Measurements from ENCODE around the gene FFAR3. TPM values are rescaled to one million over a fixed set of nuclear protein-coding genes. Genes with fewer than 3 reads are reported as not detected.

FFAR3 gene
- total and polyA plus RNA-seq, 2 donors (not counting 3 experiments of a cell fraction or from before 2014, with no cell fraction given): not detected

GRCh38 chr19:35383536-35383935 is 25.3 kb downstream of the FFAR3 start:
- Histone ChIP-seq H3K9me1 (replicated peaks; ENCODE audit: control insufficient read depth, extremely low read depth, insufficient read depth, low read length) (no peaks in the 10 kb centered on the region), H3K36me3 (ENCODE audit: control insufficient read depth in 2 of 2, extremely low read depth in 1 of 2, insufficient read depth in 2 of 2, low read length in 2 of 2) (no peaks in the 10 kb centered on the region), H3K27ac (ENCODE audit: insufficient read depth, low read depth, low read length) (no peak overlapping the region), H2AFZ (ENCODE audit: low read depth, low read length) (no peak overlapping the region), H3K9me3 (replicated peaks; ENCODE audit: control insufficient read depth, insufficient read depth, low read length) (no peaks in the 10 kb centered on the region), H3K4me1 (ENCODE audit: control insufficient read depth, extremely low read depth, insufficient read depth, low read length) (no peaks in the 10 kb centered on the region), H3K9ac (replicated peaks; ENCODE audit: extremely low read depth, insufficient read depth, low read length) (no peak overlapping the region), H4K20me1 (replicated peaks; ENCODE audit: control insufficient read depth, extremely low read depth, insufficient read depth, low read length) (no peaks in the 10 kb centered on the region), H3K4me3 (replicated peaks in 1 of 3; ENCODE audit: insufficient read depth in 1 of 3, low read depth in 1 of 3, low read length in 3 of 3) (no peak overlapping the region), H3K27me3 (ENCODE audit: control insufficient read depth in 2 of 2, insufficient read depth in 2 of 2, low read length in 2 of 2) (no peaks in the 10 kb centered on the region), H3K79me2 (ENCODE audit: control insufficient read depth, insufficient read depth, low read length) (no peaks in the 10 kb centered on the region), H3K4me2 (ENCODE audit: insufficient read depth, low read length) (no peak overlapping the region)
- no TSS peak for BruUV-seq (replicated peaks)
- CTCF ChIA-PET: no interaction called here
- POLR2A ChIA-PET: no interaction called here
- TF ChIP-seq CTCF (IDR thresholded peaks at IDR 0.05; ENCODE audit: extremely low read depth in 1 of 2, insufficient read depth in 1 of 2, low read depth in 1 of 2, low read length in 2 of 2) (no peak), FOS (IDR thresholded peaks at IDR 0.05; ENCODE audit: borderline replicate concordance, insufficient read depth, low read length) (no peak)
- DNase-seq (ENCODE audit: low read depth, low spot score) (no peak), FAIRE-seq (no peak)
- dilution Hi-C loops (cut with MboI; ENCODE audit: extremely low pct_ligation_motif_present, low sequenced_read_pairs) (no loop called here), intact Hi-C loops (cut with micrococcal nuclease) (no loop called here)

DNA sequence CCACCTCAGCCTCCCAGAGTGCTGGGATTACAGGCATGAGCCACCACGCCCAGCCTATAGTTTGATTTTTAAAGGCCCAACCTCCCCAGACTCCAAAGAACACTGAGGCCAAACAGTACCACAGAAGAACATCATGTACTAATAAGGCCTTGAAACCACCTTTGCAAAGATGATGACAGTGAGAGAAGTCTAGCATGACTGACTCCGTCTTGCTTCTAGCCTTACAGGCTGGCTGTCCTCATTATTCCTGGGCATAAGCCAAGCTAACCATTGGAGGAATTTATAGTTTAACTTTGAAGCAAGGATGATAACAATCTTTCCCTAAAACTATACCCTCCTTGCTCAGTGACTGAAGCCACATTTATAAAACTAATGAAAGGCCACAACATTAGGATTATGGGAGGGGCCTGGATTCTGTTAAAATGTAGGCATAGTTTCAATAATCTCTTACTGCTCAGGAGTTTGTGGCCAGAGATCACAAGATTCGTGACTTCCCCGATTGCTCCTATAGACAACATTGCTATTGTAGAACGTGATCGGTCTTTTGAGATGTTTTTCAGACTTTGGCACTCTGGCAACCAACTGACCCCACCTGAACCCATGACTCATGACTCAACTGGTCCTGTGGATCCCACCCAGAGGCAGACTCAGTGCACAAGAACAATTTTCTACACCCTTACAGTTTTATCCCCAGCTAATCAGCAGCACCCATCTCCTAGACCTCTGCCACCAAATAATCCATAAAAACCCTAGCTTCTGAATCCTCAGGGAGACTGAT is 30.2 kb downstream of the FFAR3 start:
- Histone ChIP-seq H3K79me2 (ENCODE audit: control insufficient read depth, insufficient read depth, low read length) (no peaks in the 10 kb centered on the region), H3K27me3 (ENCODE audit: control insufficient read depth in 2 of 2, insufficient read depth in 2 of 2, low read length in 2 of 2) (no peaks in the 10 kb centered on the region), H3K9me3 (replicated peaks; ENCODE audit: control insufficient read depth, insufficient read depth, low read length) (no peaks in the 10 kb centered on the region), H3K4me2 (ENCODE audit: insufficient read depth, low read length) (no peak overlapping the region), H4K20me1 (replicated peaks; ENCODE audit: control insufficient read depth, extremely low read depth, insufficient read depth, low read length) (no peaks in the 10 kb centered on the region), H3K9ac (replicated peaks; ENCODE audit: extremely low read depth, insufficient read depth, low read length) (no peak overlapping the region), H3K27ac (ENCODE audit: insufficient read depth, low read depth, low read length) (no peak overlapping the region), H3K9me1 (replicated peaks; ENCODE audit: control insufficient read depth, extremely low read depth, insufficient read depth, low read length) (no peaks in the 10 kb centered on the region), H3K4me1 (ENCODE audit: control insufficient read depth, extremely low read depth, insufficient read depth, low read length) (no peaks in the 10 kb centered on the region), H3K4me3 (replicated peaks in 1 of 3; ENCODE audit: insufficient read depth in 1 of 3, low read depth in 1 of 3, low read length in 3 of 3) (no peak overlapping the region), H3K36me3 (ENCODE audit: control insufficient read depth in 2 of 2, extremely low read depth in 1 of 2, insufficient read depth in 2 of 2, low read length in 2 of 2) (no peaks in the 10 kb centered on the region), H2AFZ (ENCODE audit: low read depth, low read length) (no peak overlapping the region)
- no peak for DNase-seq (ENCODE audit: low read depth, low spot score)
- FAIRE-seq: no peak
- no peak for TF ChIP-seq POLR2AphosphoS5 (IDR thresholded peaks at IDR 0.05; ENCODE audit: insufficient read depth, low read depth, low read length)
- TF ChIP-seq EZH2 (IDR thresholded peaks at IDR 0.05; ENCODE audit: borderline replicate concordance, low read depth, low read length, severe bottlenecking): no peak
- TF ChIP-seq POLR2A (IDR thresholded peaks at IDR 0.05; ENCODE audit: low read depth, low read length): no peak
- no peak for TF ChIP-seq MYC (IDR thresholded peaks at IDR 0.05; ENCODE audit: low read depth, low read length)
- TF ChIP-seq, protein P1, sequence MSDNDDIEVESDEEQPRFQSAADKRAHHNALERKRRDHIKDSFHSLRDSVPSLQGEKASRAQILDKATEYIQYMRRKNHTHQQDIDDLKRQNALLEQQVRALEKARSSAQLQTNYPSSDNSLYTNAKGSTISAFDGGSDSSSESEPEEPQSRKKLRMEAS (IDR thresholded peaks at IDR 0.05; ENCODE audit: insufficient read depth, insufficient read length): no peak
- dilution Hi-C loops (cut with MboI; ENCODE audit: extremely low pct_ligation_motif_present, low sequenced_read_pairs): no loop called here
- BruUV-seq (replicated peaks): no TSS peak
- intact Hi-C loops (cut with micrococcal nuclease): no loop called here
- CTCF ChIA-PET: no interaction called here
- POLR2A ChIA-PET: no interaction called here

All from endothelial cell of umbilical vein (primary cell).